ENCODE data around the gene HOXA5. TPM values are rescaled to one million over a fixed set of nuclear protein-coding genes. Genes with fewer than 3 reads are reported as not detected.

The HOXA5 gene
- total RNA-seq, 4 donors from 2014 or later, result 10.7 to 61.0 (median 18.9) TPM

- intact Hi-C loops (cut with DNase I; ENCODE audit: low total_unique reads), result no loop called here
- DNase-seq, result peak; percentile 31 to 45
Observed at GRCh38 chr7:27154901-27155815, 11.7 kb upstream of the HOXA5 start.

GRCh38 chr7:27154369-27154768 is 10.9 kb upstream of the HOXA5 start:
- H3K27ac ChIP-seq, result peak overlapping the region in 1 of 2 donors; percentile 96
- TF ChIP-seq POLR2A (IDR thresholded peaks at IDR 0.05) (no peak), CTCF (IDR thresholded peaks at IDR 0.05) (no peak)
- DNase-seq, result peak in 1 of 2 donors; percentile 23
- no peaks in the 10 kb centered on the region for H3K9me3 ChIP-seq
- intact Hi-C loops (cut with DNase I; ENCODE audit: low total_unique reads), result no loop called here
- H3K27me3 ChIP-seq, result no peaks in the 10 kb centered on the region
- H3K4me3 ChIP-seq, result no peak overlapping the region
- no peaks in the 10 kb centered on the region for H3K36me3 ChIP-seq
- H3K4me1 ChIP-seq, result peaks cover 0 to 4% of the 10 kb centered on the region in 2 donors

More at GRCh38 chr7:27154901-27155815, 11.7 kb upstream of the HOXA5 start:
- Histone ChIP-seq H3K36me3 (no peaks in the 10 kb centered on the region), H3K4me1 (peaks cover 0 to 4% of the 10 kb centered on the region in 2 donors), H3K4me3 (peak overlapping the region; percentile 59 to 79), H3K9me3 (no peaks in the 10 kb centered on the region), H3K27ac (peak overlapping the region; percentile 93 to 95), H3K27me3 (no peaks in the 10 kb centered on the region)
- TF ChIP-seq POLR2A (IDR thresholded peaks at IDR 0.05), result no peak
- TF ChIP-seq CTCF (IDR thresholded peaks at IDR 0.05), result no peak

- Histone ChIP-seq H3K4me1 (peaks cover 0 to 4% of the 10 kb centered on the region in 2 donors), H3K27ac (peak overlapping the region; percentile 96), H3K36me3 (no peaks in the 10 kb centered on the region), H3K4me3 (no peak overlapping the region), H3K27me3 (no peaks in the 10 kb centered on the region), H3K9me3 (no peaks in the 10 kb centered on the region)
- intact Hi-C loops (cut with DNase I; ENCODE audit: low total_unique reads), result no loop called here
- peak in 1 of 2 donors; percentile 11 for DNase-seq
- TF ChIP-seq CTCF (IDR thresholded peaks at IDR 0.05) (no peak), POLR2A (IDR thresholded peaks at IDR 0.05) (no peak)
Observed at GRCh38 chr7:27153526-27153925, 10.0 kb upstream of the HOXA5 start.

- no peak for DNase-seq
- peak overlapping the region; percentile 96 for H3K27ac ChIP-seq
- H3K4me3 ChIP-seq, result peak overlapping the region; percentile 59 to 67
- H3K9me3 ChIP-seq, result no peaks in the 10 kb centered on the region
- peaks cover 0 to 4% of the 10 kb centered on the region in 2 donors for H3K4me1 ChIP-seq
- H3K27me3 ChIP-seq, result no peaks in the 10 kb centered on the region
- intact Hi-C loops (cut with DNase I; ENCODE audit: low total_unique reads), result no loop called here
- H3K36me3 ChIP-seq, result no peaks in the 10 kb centered on the region
- no peak for TF ChIP-seq CTCF (IDR thresholded peaks at IDR 0.05)
- TF ChIP-seq POLR2A (IDR thresholded peaks at IDR 0.05), result no peak
Observed at GRCh38 chr7:27152816-27153442, 9.4 kb upstream of the HOXA5 start.
